Measurements from ENCODE around the gene NRSN2. TPM values are rescaled to one million over a fixed set of nuclear protein-coding genes. Genes with fewer than 3 reads are reported as not detected.

The NRSN2 gene
- total and polyA plus RNA-seq, 2 donors (not counting 3 experiments of a cell fraction or from before 2014, with no cell fraction given) = 36.9 to 64.1 TPM

- peak overlapping the region; percentile 60 for H3K9ac ChIP-seq (replicated peaks; ENCODE audit: extremely low read depth, insufficient read depth, low read length)
- H3K9me3 ChIP-seq (replicated peaks; ENCODE audit: control insufficient read depth, insufficient read depth, low read length) = no peaks in the 10 kb centered on the region
- H3K9me1 ChIP-seq (replicated peaks; ENCODE audit: control insufficient read depth, extremely low read depth, insufficient read depth, low read length) = no peaks in the 10 kb centered on the region
- no peak for DNase-seq (ENCODE audit: low read depth, low spot score)
- peak overlapping the region; percentile 3 for H2AFZ ChIP-seq (ENCODE audit: low read depth, low read length)
- TSS peak; percentile 61 for BruUV-seq (replicated peaks)
- H3K79me2 ChIP-seq (ENCODE audit: control insufficient read depth, insufficient read depth, low read length) = no peaks in the 10 kb centered on the region
- H3K36me3 ChIP-seq (ENCODE audit: control insufficient read depth in 2 of 2, extremely low read depth in 1 of 2, insufficient read depth in 2 of 2, low read length in 2 of 2) = no peaks in the 10 kb centered on the region
- H3K4me2 ChIP-seq (ENCODE audit: insufficient read depth, low read length) = peak overlapping the region; percentile 23
- no peak overlapping the region for H3K4me3 ChIP-seq (replicated peaks in 1 of 3; ENCODE audit: insufficient read depth in 1 of 3, low read depth in 1 of 3, low read length in 3 of 3)
- CTCF ChIA-PET = interaction anchor here (1.0 to 5.8 kb wide), 12 partner anchors 9 to 368 kb away, joined by 3 to 41 read pairs (median 6); partner anchors contain the start of gene TRIB3
- TF ChIP-seq MAX (IDR thresholded peaks at IDR 0.05; ENCODE audit: insufficient read depth, insufficient read length) (no peak), GATA2 (IDR thresholded peaks at IDR 0.05; ENCODE audit: insufficient read depth, insufficient read length, low read depth, low read length) (no peak), MYC (IDR thresholded peaks at IDR 0.05; ENCODE audit: low read depth, low read length) (no peak), POLR2AphosphoS5 (IDR thresholded peaks at IDR 0.05; ENCODE audit: insufficient read depth, low read depth, low read length) (no peak), EZH2 (IDR thresholded peaks at IDR 0.05; ENCODE audit: borderline replicate concordance, low read depth, low read length, severe bottlenecking) (no peak)
- intact Hi-C loops (cut with micrococcal nuclease) = loop anchor here (5.0 kb wide), 2 partner anchors 166 to 1441 kb away; no protein-coding TSS in a partner anchor
- H3K27me3 ChIP-seq (ENCODE audit: control insufficient read depth in 2 of 2, insufficient read depth in 2 of 2, low read length in 2 of 2) = no peaks in the 10 kb centered on the region
- POLR2A ChIA-PET = interaction anchor here (0.9 to 3.1 kb wide), 5 partner anchors 8 to 36 kb away, joined by 3 to 13 read pairs (median 6); partner anchors contain the start of gene TRIB3
- no peak for FAIRE-seq
- peaks cover 52% of the 10 kb centered on the region for H3K4me1 ChIP-seq (ENCODE audit: control insufficient read depth, extremely low read depth, insufficient read depth, low read length)
- dilution Hi-C loops (cut with MboI; ENCODE audit: extremely low pct_ligation_motif_present, low sequenced_read_pairs) = no loop called here
- peak overlapping the region; percentile 82 for H3K27ac ChIP-seq (ENCODE audit: insufficient read depth, low read depth, low read length)
- no peaks in the 10 kb centered on the region for H4K20me1 ChIP-seq (replicated peaks; ENCODE audit: control insufficient read depth, extremely low read depth, insufficient read depth, low read length)
Observed at GRCh38 chr20:370977-371754, 24.3 kb downstream of the NRSN2 start.
